ENCODE measurements around the gene KLHL26.

The KLHL26 gene

GRCh38 chr19:18612772-18613588 lies 23.8 kb upstream of the KLHL26 start, which contains the start of gene TMEM59L:
TSS of gene TMEM59L (plus strand) at chr19:18612870. CDS start at chr19:18612959, 89 bp downstream.
- no peak for DNase-seq (ENCODE audit: low read depth in 2 of 2)

GRCh38 chr19:18613589-18614234 lies 23.1 kb upstream of the KLHL26 start:
- DNase-seq (ENCODE audit: low read depth in 2 of 2), result no peak

GRCh38 chr19:18616023-18616422 lies 20.8 kb upstream of the KLHL26 start:
- DNase-seq (ENCODE audit: low read depth in 2 of 2), result no peak

- DNase-seq (ENCODE audit: low read depth in 2 of 2), result no peak
Measured at GRCh38 chr19:18617562-18617961, 19.3 kb upstream of the KLHL26 start.

GRCh38 chr19:18618236-18618635 lies 18.6 kb upstream of the KLHL26 start:
- no peak for DNase-seq (ENCODE audit: low read depth in 2 of 2)

GRCh38 chr19:18620311-18620710 lies 16.5 kb upstream of the KLHL26 start:
- DNase-seq (ENCODE audit: low read depth in 2 of 2), result no peak

- DNase-seq (ENCODE audit: low read depth in 2 of 2), result no peak
Measured at GRCh38 chr19:18620902-18621301, 15.9 kb upstream of the KLHL26 start.

- DNase-seq (ENCODE audit: low read depth in 2 of 2), result no peak
Measured at GRCh38 chr19:18626906-18627305, 9.9 kb upstream of the KLHL26 start.

GRCh38 chr19:18629166-18630088 lies 7.4 kb upstream of the KLHL26 start:
- no peak for DNase-seq (ENCODE audit: low read depth in 2 of 2)

- no peak for DNase-seq (ENCODE audit: low read depth in 2 of 2)
Measured at GRCh38 chr19:18633321-18633720, 3.5 kb upstream of the KLHL26 start.

- DNase-seq (ENCODE audit: low read depth in 2 of 2), result no peak
Measured at GRCh38 chr19:18634612-18635297, 2.1 kb upstream of the KLHL26 start.

- DNase-seq (ENCODE audit: low read depth in 2 of 2), result no peak
Measured at GRCh38 chr19:18635831-18636182, 1.0 kb upstream of the KLHL26 start.

- DNase-seq (ENCODE audit: low read depth in 2 of 2), result peak; percentile 98 to 100
Measured at GRCh38 chr19:18636183-18636968, 452 bp upstream of the KLHL26 start.

GRCh38 chr19:18637673-18638630 lies 1.1 kb downstream of the KLHL26 start:
- DNase-seq (ENCODE audit: low read depth in 2 of 2), result no peak

- no peak for DNase-seq (ENCODE audit: low read depth in 2 of 2)
Measured at GRCh38 chr19:18639706-18640243, 2.9 kb downstream of the KLHL26 start.

- no peak for DNase-seq (ENCODE audit: low read depth in 2 of 2)
Measured at GRCh38 chr19:18644196-18645034, 7.6 kb downstream of the KLHL26 start.

- no peak for DNase-seq (ENCODE audit: low read depth in 2 of 2)
Measured at GRCh38 chr19:18645035-18645511, 8.2 kb downstream of the KLHL26 start.
